Activated gamma-delta T cell treated with Interleukin-2 at 50 U/mL for 16 hours (primary cell): Measurements from ENCODE around the gene WWC2.
"Not testable (repeated sequence)": the region's sequence is repeated elsewhere in the genome, so short reads cannot be mapped to it uniquely, and the experiment has no call there.

Source experiments
- DNase-seq: peaks from one replicate; pipeline ENCODE4 v3.0.0-alpha.2; 2020

Gene WWC2

GRCh38 chr4:183101956-183102480, 3.0 kb downstream of the WWC2 start:
- DNase-seq = no peak

- DNase-seq = no peak
These were observed 6.0 kb downstream of the WWC2 start for GRCh38 chr4:183105092-183105491.

- DNase-seq = no peak
These were observed 7.8 kb downstream of the WWC2 start for GRCh38 chr4:183106839-183107238.

GRCh38 chr4:183107891-183108459, 8.9 kb downstream of the WWC2 start:
- no peak for DNase-seq

GRCh38 chr4:183110244-183110643, 11.2 kb downstream of the WWC2 start:
- no peak for DNase-seq

DNA sequence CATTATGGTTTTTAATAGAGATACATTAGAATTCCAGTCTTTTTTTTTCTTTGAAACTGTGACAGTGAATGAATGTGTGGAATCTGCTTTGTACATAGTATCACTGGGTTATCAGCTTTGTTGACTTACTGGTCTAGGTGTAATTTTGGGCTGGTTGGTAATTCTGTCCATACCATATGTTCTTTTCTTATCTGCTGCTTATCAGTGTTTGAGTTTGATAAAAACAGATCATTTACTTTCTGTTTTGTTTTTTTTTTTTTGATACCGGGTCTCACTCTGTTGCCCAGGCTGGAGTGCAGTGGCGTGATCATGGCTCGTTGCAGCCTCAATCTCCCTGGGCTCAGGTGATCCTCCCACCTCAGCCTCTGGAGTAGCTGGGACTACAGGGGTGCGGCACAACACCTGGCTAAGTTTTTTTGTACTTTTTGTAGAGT, 12.4 kb downstream of the WWC2 start:
- no peak for DNase-seq

DNA sequence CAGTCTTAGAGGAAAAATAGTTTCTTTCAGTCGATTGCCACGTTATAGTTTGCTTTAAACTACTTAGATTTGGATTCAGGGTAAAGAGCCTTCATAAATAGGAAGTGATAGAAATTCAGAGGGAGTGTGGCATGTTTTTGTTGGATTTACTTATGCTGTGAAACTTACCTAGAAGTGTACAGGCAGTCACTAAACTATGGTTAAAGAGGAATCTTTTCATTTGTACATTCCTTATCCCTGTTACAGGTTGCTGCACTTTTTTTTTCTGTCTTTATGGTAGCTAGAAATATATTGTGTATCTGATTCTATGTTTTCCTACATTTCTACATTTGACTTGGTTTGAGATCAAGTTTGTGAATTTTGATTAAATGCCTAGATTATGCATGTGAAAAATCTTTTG, 19.1 kb downstream of the WWC2 start:
- no peak for DNase-seq

DNA sequence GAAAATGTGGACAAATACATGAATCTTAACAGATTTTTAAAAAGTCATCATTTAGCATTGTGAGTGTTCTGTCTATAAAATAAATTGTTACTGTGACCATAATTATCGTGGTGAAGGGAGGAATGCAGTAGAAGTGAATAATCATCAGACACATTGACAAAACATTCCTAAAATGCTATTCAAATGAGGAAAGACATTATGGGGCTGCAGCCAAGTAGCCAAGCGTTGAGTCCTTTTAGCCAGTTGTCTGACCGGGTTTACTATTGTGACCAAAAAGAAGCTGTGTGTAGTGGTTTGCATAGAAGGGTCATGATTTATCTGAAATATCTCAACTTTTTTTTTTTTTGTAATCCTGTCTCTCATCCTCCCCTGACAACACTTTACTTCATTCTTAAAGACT, 19.5 kb downstream of the WWC2 start:
- DNase-seq = no peak

- not testable (repeated sequence) for DNase-seq
These were observed 22.6 kb downstream of the WWC2 start for GRCh38 chr4:183121660-183122059.

- DNase-seq = no peak
These were observed 25.2 kb downstream of the WWC2 start for GRCh38 chr4:183124228-183124627.

DNA sequence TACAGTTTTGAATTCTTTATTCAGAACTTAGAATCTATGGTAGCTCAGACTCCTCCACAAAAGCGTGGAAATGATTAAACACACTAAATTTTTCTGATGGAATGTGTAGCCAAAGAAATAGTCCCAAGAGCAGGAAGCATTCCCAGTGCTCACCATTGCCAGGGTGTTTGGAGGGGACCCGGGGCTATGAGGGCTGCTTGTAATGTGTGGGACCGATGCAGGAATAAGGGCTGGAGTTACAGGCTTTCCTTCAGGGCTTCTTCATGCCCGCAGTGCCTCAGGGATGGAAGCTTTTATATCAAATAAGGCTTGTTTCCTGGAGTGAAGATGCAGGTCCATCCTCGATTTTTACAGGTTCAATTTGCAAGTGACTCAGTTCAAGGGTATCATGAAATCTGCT, 25.8 kb downstream of the WWC2 start:
- DNase-seq = no peak

DNA sequence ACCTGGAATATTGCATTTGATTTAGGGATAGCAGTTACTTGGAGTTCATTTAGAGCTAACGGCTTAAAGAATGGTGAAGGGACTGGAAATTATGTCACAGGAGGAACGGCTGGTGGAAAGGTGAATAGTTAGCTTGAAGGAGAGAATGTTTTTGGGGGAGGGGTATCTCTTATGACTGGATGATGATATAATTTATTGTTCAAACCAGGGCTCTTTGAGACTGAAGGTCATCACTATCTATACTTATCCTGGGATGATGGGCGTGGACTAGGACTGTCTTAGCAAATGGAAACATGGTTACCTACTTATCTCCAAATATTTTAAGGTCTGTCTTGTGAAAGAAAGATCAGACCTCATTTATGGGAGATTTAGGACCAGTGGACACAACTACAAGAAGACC, 30.1 kb downstream of the WWC2 start:
- no peak for DNase-seq

- DNase-seq = no peak
These were observed 30.6 kb downstream of the WWC2 start for GRCh38 chr4:183129675-183130074.

DNA sequence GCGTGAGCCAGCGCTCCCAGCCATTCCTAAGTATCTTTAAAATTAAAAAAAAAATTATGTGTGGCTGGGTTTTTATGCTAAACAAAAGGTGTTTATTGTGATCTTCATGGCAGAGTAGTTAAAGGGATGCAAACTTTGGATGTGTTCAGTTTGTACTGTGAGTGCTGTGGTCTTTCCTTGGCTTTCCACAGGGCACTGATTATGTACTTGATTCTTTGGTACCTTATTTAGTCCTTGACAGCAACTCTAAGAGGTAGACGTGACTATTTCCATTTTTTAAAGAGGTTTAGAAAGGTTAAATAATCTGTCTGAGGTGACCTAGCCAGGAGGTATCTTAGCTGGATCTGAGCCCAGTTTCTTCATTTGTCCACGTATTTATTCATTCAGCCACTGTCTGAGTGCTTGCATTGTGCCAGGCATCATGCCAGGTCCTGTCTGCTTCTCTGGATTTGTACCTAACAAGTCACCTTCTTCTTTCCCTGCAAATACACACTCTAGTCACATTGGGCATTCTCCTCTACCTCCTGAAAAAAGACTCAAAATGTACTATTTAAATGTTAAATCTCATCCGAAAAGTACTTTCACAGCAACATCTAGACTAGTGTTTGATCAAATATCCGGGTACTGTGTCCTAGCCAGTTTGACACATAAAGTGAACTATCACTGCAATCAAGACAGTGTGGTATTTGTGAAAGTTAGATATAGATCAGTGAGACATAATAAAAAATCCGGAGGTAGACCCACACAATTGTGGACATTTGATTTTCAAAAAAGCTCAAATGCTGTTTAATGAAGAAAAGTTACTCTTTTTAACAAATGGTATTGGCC, 31.5 kb downstream of the WWC2 start:
- no peak for DNase-seq

DNA sequence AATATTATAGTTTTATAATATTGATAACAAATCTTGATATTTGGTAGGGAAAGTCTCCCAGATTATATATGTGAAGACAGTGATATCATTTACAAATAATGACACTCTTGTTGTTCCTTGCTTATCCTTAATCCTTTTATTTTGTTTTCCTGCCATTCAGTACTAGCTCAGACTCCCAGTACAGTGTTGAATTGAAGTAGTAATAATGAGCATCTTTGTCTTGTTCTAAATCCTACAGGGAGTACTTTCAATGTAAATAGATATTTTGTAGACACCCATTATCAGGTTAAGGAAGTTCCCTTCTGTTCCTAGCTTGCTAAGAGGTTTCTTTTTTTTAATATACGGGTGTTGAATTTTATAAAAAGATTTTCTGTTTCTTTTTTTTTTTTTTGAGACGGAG, 33.0 kb downstream of the WWC2 start:
- DNase-seq = no peak

DNA sequence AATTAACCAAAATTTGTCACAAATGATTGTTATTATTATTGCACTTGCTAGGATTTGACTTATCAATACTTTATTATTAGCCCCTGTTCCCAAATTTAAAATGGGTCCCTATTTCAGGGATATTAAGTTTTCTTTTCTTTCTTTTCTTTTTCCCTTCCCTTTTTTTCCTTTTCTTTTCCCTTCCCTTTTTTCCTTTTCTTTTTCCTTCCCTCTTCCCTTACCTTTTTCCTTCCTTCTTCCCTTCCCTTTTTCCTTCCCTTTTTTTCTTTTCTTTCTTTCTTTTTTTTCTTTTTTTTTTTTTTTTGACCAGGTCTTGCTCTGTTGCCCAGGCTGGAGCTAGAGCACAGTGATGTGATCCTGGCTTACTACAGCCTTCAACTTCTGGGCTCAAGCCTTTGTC, 33.8 kb downstream of the WWC2 start:
- DNase-seq = no peak

DNA sequence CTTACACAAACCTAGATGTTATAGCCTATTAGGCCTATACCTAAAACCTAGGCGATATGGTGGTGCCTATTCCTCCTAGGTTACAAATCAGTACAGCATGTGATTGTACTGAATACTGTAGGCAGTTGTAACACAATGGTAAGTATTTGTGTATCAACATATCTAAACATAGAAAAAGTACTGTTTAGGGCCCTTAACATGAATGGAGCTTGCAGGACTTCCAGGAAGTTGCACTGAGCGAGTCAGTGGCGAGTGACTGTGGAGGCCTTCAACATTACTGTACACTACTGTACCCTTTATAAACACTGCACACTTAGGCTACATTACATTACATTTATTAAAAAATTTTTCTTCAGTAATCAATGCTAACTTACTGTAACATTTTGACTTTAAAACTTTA, 37.8 kb downstream of the WWC2 start:
- DNase-seq = no peak

GRCh38 chr4:183139058-183139750, 40.1 kb downstream of the WWC2 start:
- no peak for DNase-seq

- no peak for DNase-seq
These were observed 41.0 kb downstream of the WWC2 start for GRCh38 chr4:183139972-183140570.

GRCh38 chr4:183140911-183141320, 41.9 kb downstream of the WWC2 start:
- DNase-seq = no peak

DNA sequence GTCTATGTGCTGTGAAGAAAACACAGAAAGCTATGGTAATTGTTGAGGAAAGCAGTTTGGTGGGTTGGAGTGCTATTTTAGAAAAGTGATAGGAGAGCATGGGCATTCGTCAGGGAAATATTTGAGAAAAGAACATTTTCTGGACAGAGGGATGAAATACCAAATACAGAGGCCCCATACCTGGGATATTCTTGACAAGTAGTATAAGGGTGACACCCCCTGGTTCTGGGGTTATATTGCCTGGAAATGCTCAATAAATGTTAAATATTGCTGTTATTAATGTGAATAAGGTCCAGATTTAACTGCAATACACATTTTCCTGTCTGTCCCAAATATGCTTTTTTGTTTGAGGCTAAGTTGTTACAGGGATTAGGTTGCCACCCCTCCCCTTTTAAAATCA, 42.9 kb downstream of the WWC2 start:
- no peak for DNase-seq

DNA sequence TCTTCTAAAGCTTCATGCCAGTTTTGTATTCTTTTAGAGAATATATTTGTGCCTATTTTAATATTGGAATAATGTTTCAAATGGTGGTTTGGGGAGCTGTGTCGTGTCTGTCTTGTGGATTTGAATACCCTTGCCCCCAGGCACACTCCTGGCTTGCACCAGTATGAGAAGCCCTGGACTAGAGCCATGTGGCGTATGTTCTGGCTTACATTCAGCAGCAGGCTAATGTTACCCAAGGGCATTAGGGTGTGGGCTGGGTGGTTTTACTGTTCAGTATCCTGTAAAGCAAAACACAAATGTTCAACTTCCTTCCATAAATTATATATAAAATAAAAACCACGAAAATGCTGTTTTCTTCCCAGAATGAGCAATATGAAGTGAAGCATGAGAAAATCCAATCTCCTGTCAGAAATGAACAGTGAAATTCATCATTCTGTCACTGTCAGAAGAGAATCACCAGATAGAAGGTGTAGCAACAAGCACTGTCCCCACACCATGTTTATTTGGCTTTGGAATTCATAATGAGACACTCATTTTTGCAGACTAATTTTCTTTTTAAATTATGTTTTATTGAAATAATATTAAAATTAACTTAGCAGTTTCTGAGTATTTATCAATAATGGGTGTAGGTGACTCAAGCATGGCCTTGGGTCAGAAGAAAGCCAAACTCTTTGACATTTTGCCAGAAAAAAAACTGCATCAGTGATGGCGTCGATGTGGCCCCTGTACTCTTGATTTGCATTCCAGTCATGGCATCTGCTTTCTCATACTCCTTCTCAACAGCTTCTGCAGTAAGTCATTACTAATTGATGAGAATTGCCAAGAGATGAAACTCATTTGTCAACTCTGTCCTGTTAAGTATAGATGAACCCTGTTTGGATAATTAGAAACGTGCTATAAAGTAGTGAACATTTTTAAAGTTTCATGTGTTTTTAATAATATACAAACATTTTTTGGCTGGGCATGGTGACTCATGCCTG, 43.8 kb downstream of the WWC2 start:
- DNase-seq = no peak
